H1 (cell line): ENCODE results near the gene PHC2. TPM values are rescaled to one million over a fixed set of nuclear protein-coding genes. Genes with fewer than 3 reads are reported as not detected.

Source experiments
- BCL11A ChIP-seq, 2 experiments: IDR thresholded peaks; one replicate each; pipeline ENCODE4 v1.6.1; 2011; ENCODE audit warnings: low read depth in 2 of 2, low read length in 2 of 2, mild to moderate bottlenecking in 2 of 2
- CBX5 ChIP-seq: fragments of 300-800, 300-1000 bp; sonication (generic); IDR thresholded peaks from 2 replicates; pipeline ENCODE4 v1.7.1; 2016; ENCODE audit warnings: antibody characterized with exemption, low read length, low read depth
- KDM1A ChIP-seq: fragments of 200-600, 300-600 bp; sonication (generic); IDR thresholded peaks from 2 replicates; pipeline ENCODE4 v1.7.1; 2016; ENCODE audit warnings: mild to moderate bottlenecking, low read length, borderline replicate concordance
- KDM5A ChIP-seq: fragments of 200-600 bp; IDR thresholded peaks from 2 replicates; pipeline ENCODE4 v1.7.1; 2012; ENCODE audit warnings: mild to moderate bottlenecking, low read length, inconsistent platforms, mixed read lengths
- NANOG ChIP-seq: IDR thresholded peaks from 2 replicates; pipeline ENCODE4 v1.6.1; 2011; ENCODE audit warnings: low read length, low read depth, mild to moderate bottlenecking, inconsistent platforms; ENCODE audit not compliant: insufficient read depth, poor library complexity, severe bottlenecking
- PHF8 ChIP-seq: fragments of 200-600 bp; sonication (generic); conservative IDR thresholded peaks from 2 replicates; pipeline ENCODE4 v1.7.1; 2012; ENCODE audit warnings: low read depth, mild to moderate bottlenecking, inconsistent platforms, low read length, moderate library complexity
- POLR2A ChIP-seq, 2 experiments: IDR thresholded peaks; 1 replicate in 1 of 2; 2 replicates in 1 of 2; pipeline ENCODE4 v1.6.1; 2011; ENCODE audit warnings: low read depth in 2 of 2, low read length in 2 of 2, mild to moderate bottlenecking in 2 of 2; ENCODE audit errors: control extremely low read depth in 1 of 2
- SIRT6 ChIP-seq: IDR thresholded peaks from one replicate; pipeline ENCODE4 v1.7.1; 2012; ENCODE audit warnings: low read length, inconsistent platforms
- TAF7 ChIP-seq: optimal IDR thresholded peaks from 2 replicates; pipeline ENCODE3; 2011; ENCODE audit warnings: low read depth, mild to moderate bottlenecking, inconsistent platforms, low read length, moderate library complexity, borderline replicate concordance
- polyA plus RNA-seq, 7 experiments: library from polyadenylated mRNA; depleted of rRNA in 3 of 7; stranded (reverse) in 5 of 7; unstranded in 2 of 7; fragments of >200 nt in 5 of 7; fragments of 200-250 nt in 2 of 7; gene quantifications; 1 replicate in 5 of 7; 2 replicates in 1 of 7; 4 replicates in 1 of 7; pipeline versions ENCODE4 v1.2.1 to v1.2.3, GENCODE V29; 2011 to 2013; ENCODE audit warnings: missing spikeins in 2 of 7, mixed read lengths in 2 of 7
- total RNA-seq: library from RNA; stranded (reverse); fragmentation: NEBNext Ultra II Directional; extraction: Animal tissue kit (Norgen Biotek cat#: 25700); gene quantifications from 2 replicates; pipeline ENCODE4 v1.2.1, GENCODE V29; 2021
- TF ChIP-seq, protein P1 (sequence below): IDR thresholded peaks from 2 replicates; pipeline ENCODE4 v1.6.1; 2012; ENCODE audit warnings: inconsistent platforms

Gene PHC2
- total and polyA plus RNA-seq, 2 of the 8 experiments (the other 6 are each of a cell fraction or from before 2014, with no cell fraction given) = 5.6 to 14.2 TPM

DNA sequence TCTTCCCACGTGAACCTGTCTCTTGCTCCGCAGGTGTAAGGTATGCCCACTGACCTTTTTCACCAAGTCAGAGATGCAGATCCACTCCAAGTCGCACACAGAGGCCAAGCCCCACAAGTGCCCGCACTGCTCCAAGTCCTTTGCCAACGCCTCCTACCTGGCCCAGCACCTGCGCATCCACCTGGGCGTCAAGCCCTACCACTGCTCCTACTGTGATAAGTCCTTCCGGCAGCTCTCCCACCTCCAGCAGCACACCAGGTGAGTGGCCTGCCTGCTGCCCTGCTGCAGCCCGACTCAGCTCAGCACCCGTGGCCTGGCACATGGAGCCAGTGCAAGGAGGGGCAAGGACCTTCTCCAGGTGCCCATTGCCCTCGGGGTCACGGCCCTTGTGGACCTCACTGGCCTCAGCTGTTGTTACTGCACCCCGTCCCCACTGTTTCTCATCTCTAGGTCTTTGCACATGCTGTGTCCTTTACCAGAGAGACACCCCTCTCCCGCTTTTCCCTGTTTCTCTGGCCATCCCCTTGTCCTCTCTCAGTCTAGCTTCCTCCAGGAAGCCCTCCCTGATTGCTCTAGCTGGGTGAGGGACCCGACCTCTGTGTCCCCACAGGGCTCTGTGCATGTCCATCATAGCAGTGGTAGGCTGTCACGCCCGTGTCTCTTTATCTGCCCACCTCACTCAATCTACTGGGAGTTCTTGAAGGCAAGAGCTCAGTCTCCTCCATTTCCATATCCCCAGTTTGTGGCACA lies 149.2 kb downstream of the PHC2 start (continued):
- TF ChIP-seq, protein P1, sequence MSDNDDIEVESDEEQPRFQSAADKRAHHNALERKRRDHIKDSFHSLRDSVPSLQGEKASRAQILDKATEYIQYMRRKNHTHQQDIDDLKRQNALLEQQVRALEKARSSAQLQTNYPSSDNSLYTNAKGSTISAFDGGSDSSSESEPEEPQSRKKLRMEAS = no peak
- TF ChIP-seq POLR2A (IDR thresholded peaks at IDR 0.05; ENCODE audit: control extremely low read depth in 1 of 2, low read depth in 2 of 2, low read length in 2 of 2) (no peak), PHF8 (no peak), NANOG (no peak), BCL11A (IDR thresholded peaks at IDR 0.05; ENCODE audit: low read depth in 2 of 2, low read length in 2 of 2) (no peak), KDM5A (no peak), TAF7 (no peak), KDM1A (no peak), SIRT6 (no peak), CBX5 (no peak)
